MM.1S (cell line): Measurements from ENCODE around the gene ANKRD6.

Source experiments
- EZH2phosphoT487 ChIP-seq: fragments of 300-600 bp; sonication (generic); IDR thresholded peaks from 2 replicates; pipeline ENCODE4 v1.6.1; 2018; ENCODE audit warnings: antibody characterized with exemption, low read length
- TF ChIP-seq, protein P1 (sequence below): fragments of 300-600 bp; sonication (generic); IDR thresholded peaks from 2 replicates; pipeline ENCODE4 v1.5.1; 2016; ENCODE audit warnings: antibody characterized with exemption, low read length, mixed read lengths

DNA sequence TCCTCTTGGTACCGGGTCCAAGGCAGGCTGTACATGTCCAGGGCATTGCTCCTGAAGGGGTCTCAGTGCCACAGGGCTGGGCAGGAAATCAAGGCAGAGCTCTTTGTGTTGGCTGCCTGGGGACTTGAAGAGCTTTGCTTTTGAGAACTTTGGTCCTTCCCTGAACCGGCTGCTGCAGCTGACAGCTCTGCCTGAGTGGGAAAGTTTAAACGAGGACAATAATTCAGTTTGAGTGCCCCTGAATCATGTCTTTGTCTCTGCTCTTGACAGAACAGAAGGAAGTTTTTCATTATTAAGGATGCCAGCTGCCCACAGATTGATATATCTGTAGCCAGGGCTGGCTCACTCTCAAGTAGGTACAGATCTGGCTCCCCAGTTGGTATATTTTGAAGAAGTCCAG is 56.1 kb downstream of the ANKRD6 start:
- TF ChIP-seq, protein P1, sequence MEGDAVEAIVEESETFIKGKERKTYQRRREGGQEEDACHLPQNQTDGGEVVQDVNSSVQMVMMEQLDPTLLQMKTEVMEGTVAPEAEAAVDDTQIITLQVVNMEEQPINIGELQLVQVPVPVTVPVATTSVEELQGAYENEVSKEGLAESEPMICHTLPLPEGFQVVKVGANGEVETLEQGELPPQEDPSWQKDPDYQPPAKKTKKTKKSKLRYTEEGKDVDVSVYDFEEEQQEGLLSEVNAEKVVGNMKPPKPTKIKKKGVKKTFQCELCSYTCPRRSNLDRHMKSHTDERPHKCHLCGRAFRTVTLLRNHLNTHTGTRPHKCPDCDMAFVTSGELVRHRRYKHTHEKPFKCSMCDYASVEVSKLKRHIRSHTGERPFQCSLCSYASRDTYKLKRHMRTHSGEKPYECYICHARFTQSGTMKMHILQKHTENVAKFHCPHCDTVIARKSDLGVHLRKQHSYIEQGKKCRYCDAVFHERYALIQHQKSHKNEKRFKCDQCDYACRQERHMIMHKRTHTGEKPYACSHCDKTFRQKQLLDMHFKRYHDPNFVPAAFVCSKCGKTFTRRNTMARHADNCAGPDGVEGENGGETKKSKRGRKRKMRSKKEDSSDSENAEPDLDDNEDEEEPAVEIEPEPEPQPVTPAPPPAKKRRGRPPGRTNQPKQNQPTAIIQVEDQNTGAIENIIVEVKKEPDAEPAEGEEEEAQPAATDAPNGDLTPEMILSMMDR, result no peak
- no peak for TF ChIP-seq EZH2phosphoT487
